ENCODE results near the gene IDE.

- TF ChIP-seq, protein P1, sequence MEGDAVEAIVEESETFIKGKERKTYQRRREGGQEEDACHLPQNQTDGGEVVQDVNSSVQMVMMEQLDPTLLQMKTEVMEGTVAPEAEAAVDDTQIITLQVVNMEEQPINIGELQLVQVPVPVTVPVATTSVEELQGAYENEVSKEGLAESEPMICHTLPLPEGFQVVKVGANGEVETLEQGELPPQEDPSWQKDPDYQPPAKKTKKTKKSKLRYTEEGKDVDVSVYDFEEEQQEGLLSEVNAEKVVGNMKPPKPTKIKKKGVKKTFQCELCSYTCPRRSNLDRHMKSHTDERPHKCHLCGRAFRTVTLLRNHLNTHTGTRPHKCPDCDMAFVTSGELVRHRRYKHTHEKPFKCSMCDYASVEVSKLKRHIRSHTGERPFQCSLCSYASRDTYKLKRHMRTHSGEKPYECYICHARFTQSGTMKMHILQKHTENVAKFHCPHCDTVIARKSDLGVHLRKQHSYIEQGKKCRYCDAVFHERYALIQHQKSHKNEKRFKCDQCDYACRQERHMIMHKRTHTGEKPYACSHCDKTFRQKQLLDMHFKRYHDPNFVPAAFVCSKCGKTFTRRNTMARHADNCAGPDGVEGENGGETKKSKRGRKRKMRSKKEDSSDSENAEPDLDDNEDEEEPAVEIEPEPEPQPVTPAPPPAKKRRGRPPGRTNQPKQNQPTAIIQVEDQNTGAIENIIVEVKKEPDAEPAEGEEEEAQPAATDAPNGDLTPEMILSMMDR (IDR thresholded peaks at IDR 0.05) = no peak
- no peak for TF ChIP-seq POLR2A (IDR thresholded peaks at IDR 0.05)
- TF ChIP-seq EP300 (IDR thresholded peaks at IDR 0.05) = no peak
These were observed 139.5 kb downstream of the IDE start for GRCh38 chr10:92434385-92434784.

Measured in upper lobe of left lung (tissue), 4 donors.